GM21786 (cell line): ENCODE measurements around the gene GPC6.
A peak's percentile ranks its signal among the peaks of the same experiment; 100 is the strongest.
"Not testable (repeated sequence)": the region's sequence is repeated elsewhere in the genome, so short reads cannot be mapped to it uniquely, and the experiment has no call there.

Experiments
- ATAC-seq: cut with Tn5 transposase; IDR thresholded peaks from one replicate; pipeline ENCODE4 v1.9.1; 2021; ENCODE audit not compliant: unreplicated experiment

Gene GPC6

DNA sequence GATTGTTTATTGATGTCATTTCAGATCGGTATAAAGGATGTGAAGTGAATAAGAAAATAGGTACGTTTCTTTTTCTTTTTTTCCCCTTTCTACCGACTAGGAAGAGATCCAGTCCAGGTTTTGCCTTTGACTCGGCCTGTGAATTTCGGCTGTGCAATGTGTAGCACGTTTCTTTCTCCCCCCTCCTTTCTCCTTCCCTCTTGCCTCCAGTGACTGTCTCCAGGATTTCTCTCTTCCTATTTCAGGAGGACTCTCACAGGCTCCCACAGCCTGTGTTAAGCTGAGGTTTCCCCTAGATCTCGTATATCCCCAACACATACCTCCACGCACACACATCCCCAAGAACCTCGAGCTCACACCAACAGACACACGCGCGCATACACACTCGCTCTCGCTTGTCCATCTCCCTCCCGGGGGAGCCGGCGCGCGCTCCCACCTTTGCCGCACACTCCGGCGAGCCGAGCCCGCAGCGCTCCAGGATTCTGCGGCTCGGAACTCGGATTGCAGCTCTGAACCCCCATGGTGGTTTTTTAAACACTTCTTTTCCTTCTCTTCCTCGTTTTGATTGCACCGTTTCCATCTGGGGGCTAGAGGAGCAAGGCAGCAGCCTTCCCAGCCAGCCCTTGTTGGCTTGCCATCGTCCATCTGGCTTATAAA, at the start of gene GPC6:
Gene GPC6, plus strand, starts transcription at position 185 of the 657 bp plus-strand sequence.
- ATAC-seq, result no peak

DNA sequence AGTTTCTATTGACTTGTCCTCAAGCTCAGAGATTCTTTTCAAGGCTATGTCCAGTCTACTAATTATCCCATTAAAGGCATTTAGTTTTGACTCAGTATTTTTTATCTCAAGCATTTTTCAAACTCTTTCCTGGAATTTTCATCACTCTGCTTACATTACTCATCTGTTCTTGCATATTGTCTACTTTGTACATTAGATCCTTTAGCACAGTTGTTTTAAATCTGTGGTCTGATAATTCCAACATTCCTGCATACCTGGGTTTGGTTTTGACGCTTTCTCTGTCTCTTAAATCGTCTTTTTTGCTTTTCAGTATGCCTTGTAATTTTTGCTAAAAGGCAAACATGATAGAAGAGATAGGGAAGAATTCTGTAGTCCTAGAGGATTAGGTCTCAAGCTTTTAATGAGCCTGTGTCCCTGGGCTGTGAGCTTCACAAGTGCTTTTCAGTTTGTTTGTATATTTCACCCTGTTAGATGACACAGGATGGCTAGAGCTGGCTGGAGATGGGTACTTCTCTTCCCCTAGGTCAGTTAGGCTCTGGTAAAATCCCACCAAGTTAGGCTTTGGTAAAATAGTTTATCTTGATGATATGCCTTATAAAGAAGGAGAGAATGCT, 46.1 kb upstream of the GPC6 start:
- no peak for ATAC-seq

DNA sequence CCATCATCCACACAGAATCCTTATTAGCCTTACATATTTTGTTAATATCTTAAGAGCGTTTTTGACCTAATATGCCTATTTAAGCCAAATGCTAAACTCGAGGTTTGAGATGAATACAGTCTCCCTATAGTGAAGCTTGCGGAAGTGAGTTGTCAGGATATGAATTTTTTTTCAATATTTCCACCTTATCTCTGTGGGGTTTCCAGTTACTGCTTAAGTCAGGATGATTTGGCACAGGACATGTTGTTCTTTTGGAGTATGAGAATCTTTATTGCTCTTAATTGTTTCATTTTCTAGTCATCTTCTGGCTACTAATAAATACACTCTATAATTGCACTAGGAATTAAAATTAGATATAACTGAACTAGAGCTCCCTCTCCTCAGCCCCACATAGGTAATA, 44.2 kb upstream of the GPC6 start:
- no peak for ATAC-seq

DNA sequence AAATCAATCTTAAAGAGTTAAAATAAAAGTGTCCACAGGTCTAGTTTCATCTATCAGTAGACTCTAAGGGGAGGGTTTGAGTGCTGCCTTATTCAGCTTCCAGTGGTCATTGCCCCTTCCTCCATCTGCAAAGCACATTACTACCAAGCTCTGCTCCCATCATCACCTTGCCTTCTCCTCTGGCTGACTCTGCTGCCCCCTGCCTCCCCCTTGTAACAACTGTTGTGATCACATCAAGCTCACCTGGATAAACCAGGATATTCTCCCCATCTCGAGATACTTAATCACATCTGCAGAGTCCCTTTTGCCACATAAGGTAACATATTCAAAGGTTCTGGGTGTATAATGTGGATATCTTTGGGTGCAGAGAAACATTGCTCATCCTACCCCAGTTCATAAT, 43.3 kb upstream of the GPC6 start:
- ATAC-seq, result no peak

DNA sequence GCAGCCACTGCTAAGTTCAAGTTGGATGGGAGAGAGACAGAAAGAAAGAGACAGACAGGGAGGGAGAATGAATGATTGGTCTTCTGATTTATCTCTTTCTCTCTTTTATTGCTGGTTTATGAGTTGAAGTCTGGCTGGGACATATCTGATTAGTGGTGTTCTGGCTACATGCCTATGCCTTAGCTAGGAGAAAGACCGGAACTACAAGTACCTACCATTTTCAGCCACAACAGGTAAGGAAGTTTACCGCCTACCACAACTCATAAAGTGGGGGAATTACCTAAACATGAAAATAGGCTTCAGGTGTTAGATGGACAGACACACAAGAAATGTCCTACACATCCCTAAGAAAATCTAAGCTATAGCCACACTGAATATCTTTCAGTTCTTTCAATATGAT, 36.6 kb upstream of the GPC6 start:
- no peak for ATAC-seq

DNA sequence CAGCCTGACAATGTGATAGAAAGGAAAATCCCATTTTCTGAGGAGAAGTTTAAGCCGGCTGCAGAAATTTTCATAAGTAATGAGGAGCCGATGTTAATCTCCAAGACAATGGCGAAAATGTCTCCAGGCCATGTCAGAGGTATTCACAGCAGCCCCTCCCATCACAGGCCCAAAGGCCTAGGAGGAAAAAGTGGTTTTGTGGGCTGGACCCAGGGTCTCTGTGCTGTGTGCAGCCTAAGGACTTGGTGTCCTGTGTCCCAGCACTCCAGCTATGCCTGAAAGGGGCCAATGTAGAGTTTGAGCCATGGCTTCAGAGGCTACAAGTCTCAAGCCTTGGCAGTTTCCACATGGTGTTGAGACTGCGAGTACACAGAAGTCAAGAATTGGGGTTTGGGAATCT, 32.9 kb upstream of the GPC6 start:
- no peak for ATAC-seq

DNA sequence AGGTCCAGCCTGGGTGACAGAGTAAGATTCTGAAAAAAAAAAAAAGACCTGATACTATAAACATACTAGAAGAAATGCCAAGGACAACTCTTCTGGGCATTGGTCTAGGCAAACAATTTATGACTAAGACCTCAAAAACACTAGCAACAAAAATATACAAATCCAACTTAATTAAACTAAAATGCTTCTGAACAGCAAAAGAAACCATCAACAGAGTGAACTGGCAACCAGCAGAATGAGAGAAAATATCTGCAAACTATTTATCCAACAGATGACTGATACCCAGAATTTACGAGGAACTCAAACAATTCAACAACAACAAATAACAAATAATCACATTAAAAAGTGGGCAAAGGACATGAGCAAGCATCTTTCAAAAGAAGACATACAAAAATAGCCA, 26.8 kb upstream of the GPC6 start:
- ATAC-seq, result no peak

DNA sequence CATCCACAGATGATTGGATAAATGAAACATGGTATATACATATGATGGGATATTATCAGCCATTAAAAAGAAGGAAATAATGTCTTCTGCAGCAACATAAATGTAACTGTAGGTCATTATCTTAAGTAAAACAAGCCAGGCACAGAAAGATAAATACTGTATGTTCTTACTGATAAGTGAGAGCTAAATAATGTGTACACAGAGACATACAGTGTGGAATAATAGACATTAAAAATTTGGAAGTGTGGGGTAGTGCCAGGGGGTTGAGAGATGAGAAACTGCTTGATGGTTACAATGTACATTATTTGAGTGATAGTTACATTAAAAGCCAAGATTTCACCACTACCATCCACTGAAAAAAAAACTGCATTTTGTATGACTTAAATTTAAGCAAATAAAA, 26.0 kb upstream of the GPC6 start:
- no peak for ATAC-seq

DNA sequence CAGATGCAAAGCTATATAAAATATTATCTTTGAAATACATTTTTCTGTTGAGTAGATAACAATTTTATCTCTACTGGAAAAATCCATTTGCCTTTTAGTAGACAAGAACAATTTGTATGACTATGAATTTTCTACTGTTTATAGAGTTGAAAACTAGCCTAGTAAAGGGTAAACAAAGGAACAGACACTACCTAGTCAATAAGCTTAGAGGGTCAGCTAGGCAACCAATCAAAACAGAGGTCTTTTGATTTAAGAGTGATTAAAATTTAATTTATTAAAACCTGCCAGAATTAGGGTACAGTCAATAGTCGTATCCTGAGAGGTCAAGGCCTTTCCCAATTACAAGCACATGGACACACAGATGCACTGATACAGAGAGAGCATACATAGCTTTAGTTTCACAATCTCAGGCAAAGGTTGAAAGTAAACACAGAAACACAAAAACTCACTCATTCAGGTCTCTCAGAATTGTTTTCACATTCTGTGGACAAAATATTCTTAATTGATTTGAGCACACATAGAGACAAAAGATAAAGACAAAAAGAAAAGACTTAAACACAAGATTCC, 24.5 kb upstream of the GPC6 start:
- no peak for ATAC-seq

DNA sequence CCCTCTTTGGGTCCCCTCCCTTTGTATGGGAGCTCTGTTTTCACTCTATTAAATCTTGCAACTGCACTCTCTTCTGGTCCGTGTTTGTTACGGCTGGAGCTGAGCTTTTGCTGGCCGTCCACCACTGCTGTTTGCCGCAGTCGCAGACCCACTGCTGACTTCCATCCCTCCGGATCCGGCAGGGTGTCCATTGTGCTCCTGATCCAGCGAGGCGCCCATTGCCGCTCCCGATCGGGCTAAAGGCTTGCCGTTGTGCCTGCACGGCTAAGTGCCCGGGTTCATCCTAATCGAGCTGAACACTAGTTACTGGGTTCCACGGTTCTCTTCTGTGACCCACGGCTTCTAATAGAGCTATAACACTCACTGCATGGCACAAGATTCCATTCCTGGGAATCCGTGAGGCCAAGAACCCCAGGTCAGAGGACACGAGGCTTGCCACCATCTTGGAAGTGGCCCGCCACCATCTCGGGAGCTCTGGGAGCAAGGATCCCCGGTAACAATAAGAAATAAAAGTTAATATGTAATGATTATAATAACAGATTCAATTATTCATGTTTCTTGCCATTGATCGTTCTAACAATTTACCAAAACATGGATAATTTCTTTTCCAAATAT, 19.7 kb upstream of the GPC6 start:
- ATAC-seq, result not testable (repeated sequence)

DNA sequence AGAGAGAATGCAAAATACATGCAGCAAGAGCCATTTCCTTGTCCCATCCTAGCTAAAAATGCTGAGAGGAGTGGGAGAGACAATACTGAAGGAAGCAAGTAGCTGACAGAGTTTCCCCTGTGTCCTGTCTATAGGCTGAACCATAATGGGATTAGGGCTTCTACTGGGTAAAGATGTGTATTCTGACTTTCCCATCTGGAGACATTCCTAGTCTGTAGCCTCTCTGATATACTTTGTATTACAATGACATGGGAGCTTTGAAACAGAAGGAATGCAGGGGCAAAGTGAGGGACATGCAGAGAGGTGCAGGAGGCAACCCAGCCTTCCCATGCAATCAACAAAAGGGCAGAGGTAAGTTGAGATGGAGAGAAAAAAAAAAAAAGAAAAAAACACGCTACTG, 10.5 kb upstream of the GPC6 start:
- ATAC-seq, result no peak

DNA sequence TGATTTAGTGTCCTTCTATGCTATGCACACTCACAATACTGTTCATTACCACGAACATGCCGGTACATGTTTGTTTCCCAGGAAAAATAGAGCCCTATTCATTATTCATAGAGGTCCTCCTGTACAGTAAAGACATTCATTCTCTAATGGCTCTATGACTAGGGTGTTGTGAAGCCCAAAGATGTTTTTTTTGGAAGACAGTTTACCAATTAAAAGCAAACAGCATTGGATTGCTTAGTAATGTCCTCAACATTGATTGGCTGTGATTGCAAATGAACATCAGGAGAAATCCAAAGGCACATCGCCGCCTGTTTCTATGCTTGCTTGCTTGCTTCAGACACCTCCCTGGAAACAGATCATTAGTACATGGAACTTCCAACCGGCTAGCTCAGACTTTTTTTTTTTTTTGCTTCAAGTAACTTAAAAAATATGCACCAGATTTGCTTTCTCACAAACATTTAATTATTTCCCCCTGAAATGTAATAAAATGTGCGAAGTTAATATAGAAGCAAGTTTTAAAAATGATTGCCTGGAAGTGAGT, 8.8 kb upstream of the GPC6 start:
- no peak for ATAC-seq

DNA sequence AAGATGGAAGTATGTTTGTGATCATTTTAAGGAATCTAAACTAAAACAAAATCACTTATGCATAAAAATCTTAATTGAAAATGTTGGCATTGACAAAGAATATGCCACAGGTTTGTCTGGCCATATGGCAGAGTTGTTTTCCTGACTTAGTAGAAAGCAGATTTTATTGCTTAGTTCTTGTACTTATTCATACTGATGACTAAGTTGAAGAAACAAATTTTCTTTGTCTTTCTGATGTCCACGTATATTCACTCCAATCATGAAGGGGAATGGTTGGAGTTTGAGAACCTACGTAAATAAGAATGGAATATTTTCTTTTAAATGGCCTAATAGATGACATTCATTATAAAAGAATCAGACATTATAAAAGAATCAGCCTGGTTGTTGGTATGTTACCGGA, 8.0 kb upstream of the GPC6 start:
- ATAC-seq, result no peak

DNA sequence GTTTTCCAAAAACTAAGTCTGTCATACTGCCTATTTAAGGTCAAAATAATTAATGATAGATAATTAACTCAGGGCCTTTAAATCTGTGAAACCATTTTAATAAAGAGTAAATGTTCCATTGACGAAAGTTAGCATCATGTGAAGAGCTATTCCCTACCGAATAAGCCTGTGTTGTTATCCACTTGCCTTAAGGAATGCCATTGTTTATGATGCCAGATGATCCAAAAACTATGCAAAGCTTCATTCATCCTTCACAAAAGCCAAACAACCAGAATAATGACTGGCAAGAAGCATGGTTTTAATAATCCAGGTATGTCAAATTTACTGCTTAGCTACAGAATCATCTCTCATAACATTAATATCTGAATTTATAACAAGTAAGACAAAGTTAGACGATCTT, 6.5 kb upstream of the GPC6 start:
- no peak for ATAC-seq

DNA sequence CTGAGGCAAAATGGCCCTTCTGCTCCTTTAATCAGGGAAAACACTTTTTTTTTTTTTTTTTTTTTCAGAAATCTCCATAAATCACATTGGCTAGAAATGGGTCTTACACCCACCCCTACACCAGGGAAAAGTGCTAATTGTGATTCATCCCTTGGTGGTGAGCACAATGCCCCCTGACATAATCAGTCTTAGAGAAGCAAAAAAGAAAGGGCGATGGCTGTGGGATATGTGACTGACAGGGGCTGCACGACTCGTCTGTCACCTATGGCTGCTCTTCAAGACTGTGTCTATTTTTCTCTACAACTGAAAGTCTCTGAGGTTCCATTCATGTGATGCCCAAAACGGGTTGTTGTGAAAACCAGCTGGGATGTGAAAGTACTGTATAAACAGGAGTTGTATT, 3.6 kb upstream of the GPC6 start:
- no peak for ATAC-seq

DNA sequence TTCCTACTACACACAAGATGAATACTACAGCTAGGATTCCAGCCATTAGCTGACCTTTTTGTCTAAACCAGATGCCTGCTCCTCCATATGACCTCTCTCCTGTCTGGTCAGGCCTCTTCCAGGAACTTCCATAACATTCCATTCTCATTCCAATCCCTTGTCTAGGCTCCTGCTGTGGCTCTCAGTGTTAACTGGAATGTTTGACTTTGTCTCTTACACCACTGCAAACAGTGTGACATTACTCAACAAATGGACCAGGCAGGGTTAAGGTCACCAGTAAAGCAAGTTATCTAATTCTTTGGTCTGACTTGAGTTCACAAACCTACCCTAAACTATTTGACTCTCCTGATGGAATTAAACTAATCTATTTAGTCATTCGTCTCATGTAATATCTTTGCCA, 2.1 kb upstream of the GPC6 start:
- no peak for ATAC-seq

DNA sequence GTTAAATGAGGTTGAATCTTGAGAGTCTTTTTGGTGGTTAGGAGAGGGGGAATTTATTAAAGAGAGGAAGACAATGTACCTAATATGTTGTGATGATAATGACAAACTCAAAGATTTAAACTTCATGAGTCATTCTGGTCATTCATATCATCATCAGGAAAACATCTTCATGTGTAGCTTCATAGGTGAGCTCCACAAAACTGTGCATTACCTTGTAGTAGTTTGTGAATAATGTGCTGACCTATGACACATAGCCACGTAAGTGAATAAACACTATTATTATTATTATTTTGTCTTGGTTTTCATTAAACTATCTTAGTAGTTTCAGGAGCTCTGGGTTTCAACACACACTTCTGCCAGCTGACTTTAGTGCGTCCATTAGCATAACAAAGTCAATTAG, 997 bp upstream of the GPC6 start:
- no peak for ATAC-seq

DNA sequence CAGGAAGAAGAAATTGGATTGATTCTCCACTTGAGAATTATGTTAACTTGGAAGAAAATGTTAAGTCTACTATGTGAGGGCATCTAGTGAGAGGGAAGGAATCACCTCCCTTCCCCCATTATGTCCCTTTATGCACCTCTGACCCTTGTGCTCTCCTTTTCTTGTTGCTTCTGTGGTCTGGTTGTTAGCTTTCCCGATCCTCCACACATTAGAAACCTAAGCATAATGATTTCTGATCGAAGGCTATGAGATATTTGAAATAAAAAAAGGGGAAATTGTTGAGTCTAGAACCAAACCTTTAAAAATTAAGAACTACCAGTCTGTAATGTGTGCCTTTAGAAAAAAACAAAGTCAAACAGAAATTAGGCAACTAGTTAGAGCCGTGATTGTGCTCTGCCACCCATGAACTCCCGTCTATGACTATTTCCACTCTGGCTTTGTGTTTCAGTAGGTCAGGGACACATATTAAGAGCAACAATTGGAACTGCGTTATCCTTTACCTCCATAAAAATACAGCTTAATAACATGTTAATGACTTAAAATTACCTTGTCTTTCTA, 463 bp upstream of the GPC6 start:
- no peak for ATAC-seq

DNA sequence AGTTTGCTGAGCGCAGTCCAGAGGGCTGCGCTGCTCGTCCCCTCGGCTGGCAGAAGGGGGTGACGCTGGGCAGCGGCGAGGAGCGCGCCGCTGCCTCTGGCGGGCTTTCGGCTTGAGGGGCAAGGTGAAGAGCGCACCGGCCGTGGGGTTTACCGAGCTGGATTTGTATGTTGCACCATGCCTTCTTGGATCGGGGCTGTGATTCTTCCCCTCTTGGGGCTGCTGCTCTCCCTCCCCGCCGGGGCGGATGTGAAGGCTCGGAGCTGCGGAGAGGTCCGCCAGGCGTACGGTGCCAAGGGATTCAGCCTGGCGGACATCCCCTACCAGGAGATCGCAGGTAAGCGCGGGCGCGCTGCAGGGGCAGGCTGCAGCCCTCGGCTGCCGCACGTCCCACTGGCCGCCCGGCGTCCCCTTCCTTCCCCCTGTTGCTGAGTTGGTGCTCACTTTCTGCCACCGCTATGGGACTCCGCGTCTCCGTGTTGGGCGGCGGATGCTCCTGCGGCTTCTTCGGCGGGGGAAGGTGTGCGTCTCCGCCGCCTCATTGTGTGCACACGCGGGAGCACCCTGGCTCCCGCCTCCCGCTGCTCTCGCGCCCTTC, 772 bp downstream of the GPC6 start:
- peak; percentile 7 for ATAC-seq

DNA sequence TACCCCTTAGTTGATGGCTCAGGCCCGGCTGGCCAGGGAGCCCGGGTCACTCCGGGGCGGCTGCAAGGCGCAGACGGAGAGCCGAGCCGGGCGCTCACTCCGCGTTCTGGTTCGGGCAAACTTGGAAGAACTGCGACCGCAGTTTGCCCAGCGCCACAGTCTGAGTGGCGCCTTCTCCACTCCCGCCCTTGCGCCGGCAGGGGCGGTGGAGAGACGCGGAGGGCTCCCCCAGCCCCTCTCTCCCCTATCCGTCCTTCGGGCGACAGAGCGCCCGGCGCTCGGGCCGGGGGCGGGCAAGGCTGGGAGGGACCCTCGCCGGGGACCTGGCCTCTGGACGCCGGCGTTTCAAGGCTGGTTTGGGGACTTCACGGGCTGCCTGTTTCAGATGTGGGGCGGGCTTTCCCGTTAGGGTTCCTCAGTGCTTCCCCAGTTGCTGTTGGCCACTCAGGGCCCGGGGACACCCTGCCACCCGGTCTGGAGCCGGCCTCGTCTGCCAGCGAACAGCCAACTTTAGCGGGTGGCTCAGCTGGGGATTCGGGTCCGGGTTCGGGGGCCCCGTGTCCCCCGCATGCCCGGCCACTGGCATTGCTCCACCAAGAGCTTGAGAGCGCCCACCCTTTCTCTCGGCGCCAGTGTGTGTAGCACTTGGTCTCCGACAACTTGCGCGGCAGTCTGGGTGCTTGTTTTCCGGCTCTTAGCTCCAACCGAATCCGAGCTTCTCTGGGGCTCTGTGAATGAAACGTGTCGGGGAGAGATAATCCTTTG, 1.5 kb downstream of the GPC6 start:
- peak; percentile 38 for ATAC-seq

DNA sequence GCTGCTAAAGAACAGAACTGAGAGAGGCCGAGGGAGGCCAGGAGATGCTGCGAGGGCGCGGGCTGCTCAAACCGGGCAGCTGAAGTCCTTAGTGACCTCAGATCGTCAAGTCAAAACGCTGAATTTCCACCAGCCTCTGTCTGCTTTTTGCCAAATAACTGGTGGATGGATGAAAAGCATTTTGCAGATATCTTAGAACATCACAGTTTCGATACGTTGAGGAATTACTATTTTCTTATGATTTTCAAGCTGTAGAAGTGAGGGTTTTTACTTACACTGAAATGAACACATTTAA, 2.0 kb downstream of the GPC6 start:
- ATAC-seq, result no peak
